Spleen (tissue), 7 donors: ENCODE results near the gene TNFSF15.

Experiments
- POLR2AphosphoS5 ChIP-seq, 3 donors: sonication (generic); formaldehyde crosslinking; IDR thresholded peaks; one replicate each; pipeline ENCODE4 v1.5.1; 2017; ENCODE audit warnings: antibody characterized with exemption in 3 of 3
- TF ChIP-seq, protein P1 (sequence below), 11 experiments: fragments of 200-600 bp in 7 of 11; fragments of 450-650 bp in 4 of 11; sonication (generic) in 4 of 11; IDR thresholded peaks in 8 of 11; conservative IDR thresholded peaks in 3 of 11; 1 replicate in 7 of 11; 2 replicates in 4 of 11; pipeline versions ENCODE4 v1.4.0 to v1.8.0; 2016 to 2021; ENCODE audit warnings: antibody characterized with exemption in 11 of 11, inconsistent platforms in 4 of 11, mild to moderate bottlenecking in 1 of 11
- donor health status: DM: no; HTN: no; CAD: no; lungs with moderate emphysema.
- donor health status: DM: no; HTN: no; CAD: no.
- donor health status: DM: no; HTN: no; CAD: no.

DNA sequence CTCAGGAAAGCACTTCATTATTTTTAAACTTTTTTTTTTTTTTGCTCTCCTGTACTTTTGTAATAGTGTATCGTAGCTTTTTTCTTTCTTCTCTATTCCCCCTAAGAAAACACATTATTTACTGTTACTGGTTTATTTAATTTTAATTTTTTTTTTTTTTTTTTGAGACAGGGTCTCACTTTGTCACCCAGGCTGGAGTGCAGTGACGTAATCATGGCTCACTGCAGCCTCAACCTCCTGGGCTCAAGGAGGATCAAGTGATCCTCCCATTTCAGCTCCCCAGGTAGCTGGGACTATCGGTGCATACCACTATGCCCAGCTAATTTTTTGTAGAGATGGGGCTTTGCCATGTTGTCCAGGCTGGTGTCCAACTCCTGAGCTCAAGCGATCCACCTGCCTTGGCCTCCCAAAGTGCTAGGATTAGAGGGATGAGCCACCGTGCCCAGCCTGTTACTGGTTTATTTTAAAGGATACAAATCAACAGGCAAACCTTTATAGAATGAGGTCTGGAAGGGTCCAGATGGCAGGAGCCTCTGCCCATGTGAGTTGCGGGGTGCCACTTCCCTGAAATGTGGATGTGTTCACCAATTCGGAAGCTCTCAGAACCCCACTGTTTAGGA is 49.0 kb upstream of the TNFSF15 start:
- no peak for TF ChIP-seq POLR2AphosphoS5 (IDR thresholded peaks at IDR 0.05)
- TF ChIP-seq, protein P1, sequence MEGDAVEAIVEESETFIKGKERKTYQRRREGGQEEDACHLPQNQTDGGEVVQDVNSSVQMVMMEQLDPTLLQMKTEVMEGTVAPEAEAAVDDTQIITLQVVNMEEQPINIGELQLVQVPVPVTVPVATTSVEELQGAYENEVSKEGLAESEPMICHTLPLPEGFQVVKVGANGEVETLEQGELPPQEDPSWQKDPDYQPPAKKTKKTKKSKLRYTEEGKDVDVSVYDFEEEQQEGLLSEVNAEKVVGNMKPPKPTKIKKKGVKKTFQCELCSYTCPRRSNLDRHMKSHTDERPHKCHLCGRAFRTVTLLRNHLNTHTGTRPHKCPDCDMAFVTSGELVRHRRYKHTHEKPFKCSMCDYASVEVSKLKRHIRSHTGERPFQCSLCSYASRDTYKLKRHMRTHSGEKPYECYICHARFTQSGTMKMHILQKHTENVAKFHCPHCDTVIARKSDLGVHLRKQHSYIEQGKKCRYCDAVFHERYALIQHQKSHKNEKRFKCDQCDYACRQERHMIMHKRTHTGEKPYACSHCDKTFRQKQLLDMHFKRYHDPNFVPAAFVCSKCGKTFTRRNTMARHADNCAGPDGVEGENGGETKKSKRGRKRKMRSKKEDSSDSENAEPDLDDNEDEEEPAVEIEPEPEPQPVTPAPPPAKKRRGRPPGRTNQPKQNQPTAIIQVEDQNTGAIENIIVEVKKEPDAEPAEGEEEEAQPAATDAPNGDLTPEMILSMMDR (IDR thresholded peaks at IDR 0.05 in 8 of 11, conservative IDR thresholded peaks at IDR 0.05 in 3 of 11), result no peak
